Measurements from ENCODE around the gene GGNBP2.
"Not testable (repeated sequence)": the region's sequence is repeated elsewhere in the genome, so short reads cannot be mapped to it uniquely, and the experiment has no call there.

The GGNBP2 gene

GRCh38 chr17:36599546-36600250, 55.0 kb downstream of the GGNBP2 start:
- no peak overlapping the region for H3K4me3 ChIP-seq (ENCODE audit: low read depth, low read length)

DNA sequence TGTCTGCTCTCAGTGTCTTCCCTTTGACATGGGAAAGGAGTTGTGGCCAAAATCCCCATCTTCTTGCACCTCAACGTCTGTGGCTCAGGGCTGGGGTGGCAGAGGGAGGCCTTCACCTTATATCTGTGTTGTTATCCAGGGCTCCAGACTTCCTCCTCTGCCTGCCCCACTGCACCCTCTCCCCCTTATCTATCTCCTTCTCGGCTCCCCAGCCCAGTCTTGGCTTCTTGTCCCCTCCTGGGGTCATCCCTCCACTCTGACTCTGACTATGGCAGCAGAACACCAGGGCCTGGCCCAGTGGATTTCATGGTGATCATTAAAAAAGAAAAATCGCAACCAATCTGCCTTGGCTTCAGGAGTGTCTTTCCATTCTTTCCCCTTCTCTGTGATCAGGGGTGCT, 55.7 kb downstream of the GGNBP2 start:
- H3K4me3 ChIP-seq (ENCODE audit: low read depth, low read length) = no peak overlapping the region

DNA sequence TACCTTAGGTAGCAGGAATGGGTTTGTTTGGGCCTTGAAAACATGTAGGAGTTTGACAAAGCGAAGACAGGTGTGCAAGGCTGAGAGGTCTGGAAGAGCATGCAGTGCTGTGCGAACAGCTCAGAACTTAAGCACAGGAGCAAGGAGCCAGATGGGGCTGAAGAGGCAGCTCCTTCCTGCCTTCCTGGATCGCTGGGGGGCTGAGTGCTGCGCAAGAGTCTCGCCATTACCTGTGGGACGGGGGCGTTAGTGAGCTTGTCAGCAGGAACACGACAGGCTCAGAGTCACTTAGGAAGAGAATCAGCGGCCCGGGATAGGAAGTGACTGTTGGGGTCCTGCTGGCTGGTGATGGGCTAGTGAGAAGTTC, 56.2 kb downstream of the GGNBP2 start:
- H3K4me3 ChIP-seq (ENCODE audit: low read depth, low read length) = peak overlapping the region; percentile 87

DNA sequence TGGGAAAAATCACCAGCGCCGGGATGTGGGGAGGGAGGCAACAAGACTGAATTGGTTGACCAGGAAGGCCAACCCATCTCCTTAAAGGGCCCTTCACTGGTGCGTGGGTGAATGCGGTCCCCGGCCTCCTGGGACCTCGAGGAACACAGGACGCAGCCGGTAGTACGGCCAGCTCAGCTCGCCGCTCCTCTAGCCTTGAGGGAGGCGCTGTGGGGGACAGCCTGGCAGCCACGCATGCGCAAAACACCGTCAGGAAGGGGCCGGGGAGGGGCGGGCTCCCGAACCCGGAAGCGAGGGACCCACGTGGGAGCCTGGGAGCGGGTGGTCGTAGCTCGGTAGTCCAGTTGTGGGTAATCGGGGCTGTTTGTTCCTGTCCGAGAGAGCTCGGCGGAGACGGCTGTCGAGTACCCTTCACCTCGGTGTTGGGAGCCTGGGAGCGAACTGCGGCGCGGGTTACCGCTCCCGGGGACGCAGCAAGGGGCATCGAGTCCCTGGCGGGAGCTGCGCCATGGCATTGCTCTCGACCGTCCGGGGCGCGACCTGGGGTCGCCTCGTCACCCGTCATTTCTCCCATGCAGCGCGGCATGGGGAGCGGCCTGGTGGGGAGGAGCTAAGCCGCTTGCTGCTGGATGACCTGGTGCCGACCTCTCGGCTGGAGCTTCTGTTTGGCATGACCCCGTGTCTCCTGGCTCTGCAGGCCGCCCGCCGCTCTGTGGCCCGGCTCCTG, 56.7 kb downstream of the GGNBP2 start, which contains the start of gene MRM1:
Gene MRM1, plus strand, starts transcription at position 281 of the 727 bp plus-strand sequence. Its CDS starts 228 bp downstream, at position 509.
- peak within 1 kb of the TSS; percentile 87 for H3K4me3 ChIP-seq (ENCODE audit: low read depth, low read length)

DNA sequence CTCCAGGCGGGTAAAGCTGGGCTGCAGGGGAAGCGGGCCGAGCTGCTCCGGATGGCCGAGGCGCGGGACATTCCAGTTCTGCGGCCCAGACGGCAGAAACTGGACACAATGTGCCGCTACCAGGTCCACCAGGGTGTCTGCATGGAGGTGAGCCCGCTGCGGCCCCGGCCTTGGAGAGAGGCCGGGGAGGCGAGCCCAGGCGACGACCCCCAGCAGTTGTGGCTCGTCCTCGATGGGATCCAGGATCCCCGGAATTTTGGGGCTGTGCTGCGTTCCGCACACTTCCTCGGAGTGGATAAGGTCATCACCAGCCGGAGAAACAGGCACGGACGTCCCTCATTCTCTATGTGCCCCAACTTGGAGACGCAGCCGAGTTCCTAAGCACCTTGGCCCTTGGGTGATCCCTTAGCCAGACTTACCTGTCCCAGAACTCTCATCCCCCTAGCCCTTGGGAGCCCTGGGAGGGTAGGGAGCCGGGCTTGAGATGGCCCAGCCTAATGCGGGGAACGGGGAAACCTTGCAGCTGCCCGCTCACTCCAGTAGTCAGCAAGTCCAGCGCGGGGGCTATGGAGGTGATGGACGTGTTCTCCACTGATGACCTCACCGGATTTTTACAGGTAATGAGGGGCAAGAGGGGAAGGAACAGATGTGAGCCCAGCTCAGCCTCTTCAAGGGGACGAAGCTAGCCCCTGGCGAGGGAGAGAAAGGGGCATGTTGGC, 57.5 kb downstream of the GGNBP2 start:
- H3K4me3 ChIP-seq (ENCODE audit: low read depth, low read length) = peak overlapping the region; percentile 87

DNA sequence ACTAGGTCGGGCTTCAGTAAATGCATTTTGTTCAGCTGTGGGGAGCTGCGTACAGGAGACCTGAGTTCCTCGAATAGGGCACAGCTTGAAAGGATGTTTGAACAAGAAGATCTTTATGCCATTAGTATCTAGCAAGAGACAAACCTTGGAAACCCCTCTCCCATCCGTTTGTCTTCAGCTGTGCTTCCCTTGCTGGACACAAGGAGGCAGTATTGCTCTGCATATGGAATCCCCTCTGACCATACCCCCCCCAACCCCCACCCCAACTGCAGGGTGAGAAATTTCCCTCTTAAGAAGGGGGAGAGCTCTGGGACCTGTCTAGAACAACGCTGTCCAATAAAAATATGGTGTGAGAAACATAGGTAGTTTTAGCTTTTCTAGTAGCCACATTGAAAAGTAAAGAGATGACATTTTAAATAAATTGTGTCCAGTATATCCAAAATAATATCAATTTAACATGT, 58.2 kb downstream of the GGNBP2 start:
- peak overlapping the region; percentile 87 for H3K4me3 ChIP-seq (ENCODE audit: low read depth, low read length)

DNA sequence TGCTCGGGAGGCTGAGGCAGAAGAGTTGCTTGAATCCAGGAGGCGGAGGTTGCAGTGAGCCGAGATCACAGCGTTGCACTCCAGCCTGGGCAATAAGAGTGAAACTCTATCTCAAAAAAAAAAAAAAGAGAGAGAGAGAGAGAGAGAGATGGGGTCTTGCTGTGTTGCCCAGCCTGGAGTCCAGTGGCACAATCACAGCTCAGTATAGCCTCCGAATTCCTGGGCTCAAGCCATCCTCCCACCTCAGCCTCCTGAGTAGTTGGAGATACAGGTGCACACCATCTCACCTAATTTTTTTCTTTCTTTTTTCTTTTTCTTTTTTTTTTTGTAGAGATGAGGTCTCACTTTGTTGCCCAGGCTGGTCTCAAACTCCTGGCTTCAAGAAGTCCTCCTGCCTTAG, 60.3 kb downstream of the GGNBP2 start:
- not testable (repeated sequence) for H3K4me3 ChIP-seq (ENCODE audit: low read depth, low read length)

DNA sequence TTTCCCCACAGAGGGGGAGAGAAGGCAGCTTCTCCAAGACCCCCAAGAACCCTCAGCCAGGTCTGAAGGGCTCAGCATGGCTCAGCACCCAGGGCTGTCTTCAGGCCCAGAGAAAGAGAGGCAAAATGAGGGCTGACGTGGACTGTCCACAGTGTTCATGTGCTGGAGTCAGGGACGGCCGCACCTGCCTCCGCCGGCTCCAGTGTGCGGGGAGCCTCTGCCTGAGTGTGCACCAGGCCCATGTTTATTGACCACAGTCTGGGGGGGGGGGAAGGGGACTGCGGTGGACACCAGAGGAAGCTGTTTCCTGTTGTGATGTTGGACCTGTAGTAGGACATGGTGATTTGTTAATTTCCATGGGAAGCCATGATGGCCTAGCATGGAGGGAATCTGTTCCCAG, 63.6 kb downstream of the GGNBP2 start:
- no peak overlapping the region for H3K4me3 ChIP-seq (ENCODE audit: low read depth, low read length)

DNA sequence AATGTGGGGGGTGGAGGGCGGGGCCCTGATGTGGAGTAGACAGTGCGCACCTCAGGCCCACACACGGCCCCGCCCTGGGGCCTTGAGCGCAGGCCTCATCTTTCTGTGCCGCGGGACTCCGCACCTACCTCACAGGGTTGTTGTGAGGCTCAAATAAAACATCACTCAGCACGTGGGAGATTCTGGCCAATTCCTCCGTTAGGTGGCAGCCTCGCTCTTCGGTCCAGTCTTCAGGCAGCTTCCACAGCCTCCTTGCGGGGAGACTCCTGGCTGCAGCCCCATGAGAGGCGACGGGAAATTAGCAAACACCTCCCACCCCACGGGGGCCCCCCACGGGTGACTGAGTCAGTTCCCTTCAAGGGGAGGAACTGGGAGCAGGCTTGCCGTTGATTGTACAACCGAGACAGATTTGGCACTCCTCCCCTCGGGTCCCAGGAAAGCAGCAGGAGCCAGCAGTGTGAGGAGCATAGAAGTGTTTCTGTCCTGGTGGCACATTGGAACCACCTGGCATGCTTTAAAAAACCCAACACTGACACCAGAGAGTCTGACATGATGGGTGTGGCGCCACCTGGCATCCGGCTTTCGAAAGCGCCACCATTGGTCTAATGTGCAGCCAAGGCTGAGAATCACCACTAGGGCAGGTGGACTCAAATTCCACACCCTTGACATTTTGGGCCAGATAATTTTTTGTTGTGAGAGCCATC, 64.2 kb downstream of the GGNBP2 start:
- H3K4me3 ChIP-seq (ENCODE audit: low read depth, low read length) = no peak overlapping the region

DNA sequence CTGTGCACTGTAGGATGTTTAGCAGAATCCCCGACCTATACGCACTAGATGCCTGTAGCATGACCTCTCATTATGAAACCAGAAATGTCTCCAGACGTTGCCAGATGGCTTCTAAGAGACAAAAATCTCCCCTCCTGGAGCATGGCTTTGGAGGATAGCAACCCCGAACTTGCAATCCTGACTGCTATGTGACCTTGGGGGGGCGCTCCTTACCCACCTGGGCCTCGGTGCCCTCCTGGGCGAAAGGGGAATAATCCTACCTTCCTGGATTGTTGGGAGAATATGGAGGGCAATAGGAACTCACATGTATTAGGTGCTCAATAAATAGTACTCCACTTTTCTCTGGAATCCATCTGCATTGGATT, 64.8 kb downstream of the GGNBP2 start:
- H3K4me3 ChIP-seq (ENCODE audit: low read depth, low read length) = no peak overlapping the region

DNA sequence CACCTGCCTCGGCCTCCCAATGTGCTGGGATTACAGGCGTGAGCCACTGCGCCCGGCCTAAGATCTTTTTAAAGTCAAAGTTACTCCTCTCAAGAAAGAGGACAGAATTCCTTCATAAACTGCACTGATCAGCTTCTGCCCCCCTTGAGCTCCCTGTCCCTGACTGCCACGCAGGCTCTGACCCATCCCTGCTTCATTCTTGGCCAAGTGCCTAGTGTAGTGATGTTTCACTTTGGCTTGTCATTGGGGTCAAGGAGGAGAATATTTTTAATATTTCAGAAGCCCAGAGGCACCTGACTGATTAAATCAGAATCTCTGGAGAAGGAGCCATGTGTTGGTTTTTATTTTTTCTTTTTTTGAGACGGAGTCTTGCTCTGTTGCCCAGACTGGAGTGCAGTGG, 65.8 kb downstream of the GGNBP2 start:
- no peak overlapping the region for H3K4me3 ChIP-seq (ENCODE audit: low read depth, low read length)

DNA sequence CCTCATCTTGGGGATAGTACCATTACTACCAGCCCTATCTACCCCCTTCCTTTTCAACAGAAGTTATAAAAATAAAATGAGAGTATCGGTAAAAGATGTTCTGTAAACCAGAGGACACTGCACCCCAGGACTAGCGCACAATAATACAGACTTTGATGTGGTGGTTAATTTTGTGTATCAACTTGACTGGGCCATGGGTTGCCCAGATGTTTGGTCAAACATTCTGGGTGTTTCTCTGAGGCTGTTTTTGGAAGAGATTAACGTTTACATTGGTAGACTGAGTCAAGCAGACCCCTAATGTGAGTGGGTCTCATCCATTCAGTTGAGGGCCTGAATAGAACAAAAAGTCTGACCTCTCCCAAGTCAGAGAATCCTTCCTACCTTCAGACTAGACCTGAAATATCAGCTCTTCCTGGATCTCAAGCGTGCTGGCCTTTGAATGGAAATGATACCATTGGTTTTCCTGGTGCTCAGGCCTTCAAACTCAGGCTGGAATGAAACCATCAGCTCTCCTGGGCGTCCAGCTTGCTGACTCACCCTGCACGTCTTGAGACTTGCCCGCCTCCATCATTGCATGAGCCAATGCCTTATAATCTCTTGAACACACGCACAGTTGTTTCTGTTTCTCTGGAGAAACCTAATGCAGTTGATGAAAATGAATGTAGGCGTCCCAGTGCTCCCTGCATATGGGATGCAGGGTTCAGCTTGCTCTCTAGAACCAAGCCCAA, 66.8 kb downstream of the GGNBP2 start:
- H3K4me3 ChIP-seq (ENCODE audit: low read depth, low read length) = no peak overlapping the region

DNA sequence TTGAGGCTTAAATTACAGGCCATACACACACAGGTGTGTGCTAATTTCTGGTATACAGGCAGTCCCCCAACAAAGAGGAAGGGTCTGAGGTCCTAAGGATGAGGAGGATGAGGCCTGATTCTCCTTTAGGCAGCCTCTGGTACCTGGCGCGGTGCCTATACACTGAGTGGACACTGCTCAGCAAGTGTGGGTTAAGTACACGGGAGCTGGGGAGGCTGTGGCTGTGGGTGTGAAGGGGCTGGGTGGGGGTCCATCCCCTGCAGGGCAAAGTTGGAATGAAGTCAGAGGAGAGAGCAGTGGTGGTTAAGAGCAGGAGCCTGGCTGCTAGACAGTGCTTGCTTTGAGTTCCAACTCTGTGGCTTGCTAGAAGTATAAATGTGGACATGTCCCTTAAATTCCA, 67.6 kb downstream of the GGNBP2 start:
- H3K4me3 ChIP-seq (ENCODE audit: low read depth, low read length) = no peak overlapping the region

DNA sequence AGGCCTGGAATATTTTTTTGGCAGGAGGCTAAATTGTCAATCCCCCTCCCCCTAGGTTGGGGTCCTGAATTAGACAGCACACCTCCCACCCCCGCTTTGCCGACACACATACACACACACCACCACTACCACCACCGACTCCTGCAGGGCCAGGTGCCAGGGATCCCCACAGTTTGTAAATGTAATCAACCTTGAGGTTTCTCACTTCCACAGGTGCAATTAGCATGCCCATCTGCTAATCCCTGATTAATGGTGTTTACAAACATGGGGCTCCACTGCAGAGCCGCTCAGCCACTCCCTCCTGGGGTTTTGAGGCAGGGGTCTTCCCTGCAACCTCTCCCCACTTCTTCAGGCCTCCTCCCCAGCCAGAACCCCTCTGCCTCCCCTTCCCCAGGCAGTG, 68.4 kb downstream of the GGNBP2 start:
- H3K4me3 ChIP-seq (ENCODE audit: low read depth, low read length) = no peak overlapping the region

GRCh38 chr17:36614081-36614480, 69.4 kb downstream of the GGNBP2 start:
- no peak overlapping the region for H3K4me3 ChIP-seq (ENCODE audit: low read depth, low read length)

GRCh38 chr17:36614933-36615332, 70.2 kb downstream of the GGNBP2 start:
- no peak overlapping the region for H3K4me3 ChIP-seq (ENCODE audit: low read depth, low read length)

DNA sequence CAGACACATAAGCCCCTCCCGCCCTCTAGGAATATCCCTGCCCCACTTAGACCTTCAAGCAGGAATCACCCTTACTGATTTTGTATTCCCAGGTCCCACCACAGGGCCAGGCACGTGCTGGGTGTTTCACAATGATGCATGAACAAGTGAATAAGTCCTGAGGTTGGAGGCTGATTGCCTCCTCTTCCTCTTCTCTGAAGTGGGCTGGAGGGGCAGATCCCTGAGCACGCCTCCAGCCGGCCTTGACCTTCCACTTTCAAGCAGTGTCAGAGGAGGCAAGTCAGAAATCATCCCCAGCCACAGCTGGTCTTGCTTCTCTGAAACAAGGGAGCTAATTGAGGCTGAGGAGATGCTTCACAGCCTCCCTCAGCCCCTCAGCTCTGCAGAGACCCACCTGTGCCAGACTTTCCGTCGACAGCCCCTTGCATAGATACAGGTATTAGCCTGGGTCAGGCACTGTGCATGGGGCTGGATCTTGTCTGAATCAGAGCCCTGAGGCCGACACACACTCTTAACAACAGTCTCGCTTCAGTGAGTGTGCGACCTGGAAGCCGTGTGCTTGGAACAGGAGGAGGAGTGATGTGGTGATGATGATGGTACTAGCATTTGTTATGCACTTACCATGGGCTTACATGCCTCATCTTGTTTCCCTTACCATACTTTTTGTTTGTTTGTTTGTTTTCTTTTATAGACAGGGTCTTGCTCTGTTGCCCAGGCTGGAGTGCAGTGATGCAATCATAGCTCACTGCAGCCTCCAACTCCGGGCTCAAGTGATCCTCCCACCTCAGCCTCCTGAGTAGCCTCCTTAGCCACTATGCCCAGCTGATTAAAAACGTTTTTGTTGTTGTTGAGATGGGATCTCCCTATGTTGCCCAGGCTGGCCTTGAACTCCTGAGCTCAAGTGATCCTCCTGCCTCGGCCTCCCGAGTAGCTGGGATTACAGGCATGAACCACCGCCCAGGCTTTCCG, 71.6 kb downstream of the GGNBP2 start:
- H3K4me3 ChIP-seq (ENCODE audit: low read depth, low read length) = no peak overlapping the region

DNA sequence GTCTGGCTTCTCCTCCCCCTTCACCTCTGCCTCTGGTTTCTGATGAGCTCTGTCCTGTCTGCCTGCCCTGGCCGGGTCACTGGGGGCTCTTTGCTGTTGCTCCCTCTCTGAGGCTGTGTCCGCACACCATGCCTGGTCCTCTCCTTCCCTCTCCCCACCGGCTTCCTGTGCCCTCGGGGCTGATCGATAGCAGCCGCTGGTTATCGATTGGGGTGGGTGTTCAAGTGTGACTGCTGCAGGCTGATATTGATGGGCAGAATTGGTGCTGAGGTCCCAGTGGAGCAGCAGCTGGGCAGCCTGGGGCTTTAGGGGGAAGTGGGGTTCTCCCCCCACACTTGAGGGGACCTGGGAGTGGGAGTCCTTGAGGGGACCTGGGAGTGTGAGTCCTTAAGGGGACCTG, 73.1 kb downstream of the GGNBP2 start:
- H3K4me3 ChIP-seq (ENCODE audit: low read depth, low read length) = no peak overlapping the region

DNA sequence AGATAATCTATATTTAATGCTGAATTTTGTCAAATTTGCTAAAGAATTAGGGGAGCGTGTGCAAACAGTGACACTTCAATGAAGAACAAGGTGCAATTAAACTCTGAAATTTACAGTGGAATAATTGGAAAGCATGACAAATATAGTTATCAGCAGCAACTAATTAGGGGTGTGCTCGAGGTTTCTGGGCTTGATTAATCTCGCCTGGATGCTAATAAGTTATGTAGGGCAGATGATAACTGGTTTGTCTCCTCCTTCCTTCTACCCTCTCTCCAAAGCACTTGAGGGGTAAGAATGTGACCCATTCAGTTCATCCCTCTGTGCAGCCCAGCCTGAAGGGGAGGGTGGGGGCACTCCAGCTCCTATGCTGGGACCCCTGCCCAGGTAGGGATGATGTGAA, 78.6 kb downstream of the GGNBP2 start:
- no peak overlapping the region for H3K4me3 ChIP-seq (ENCODE audit: low read depth, low read length)

Data from iPS-11a (cell line).